ENCODE measurements around the gene CAPN8. TPM values are rescaled to one million over a fixed set of nuclear protein-coding genes. Genes with fewer than 3 reads are reported as not detected.

Gene CAPN8
- total RNA-seq, 1 experiment from 2014 or later, result 0.28 TPM

DNA sequence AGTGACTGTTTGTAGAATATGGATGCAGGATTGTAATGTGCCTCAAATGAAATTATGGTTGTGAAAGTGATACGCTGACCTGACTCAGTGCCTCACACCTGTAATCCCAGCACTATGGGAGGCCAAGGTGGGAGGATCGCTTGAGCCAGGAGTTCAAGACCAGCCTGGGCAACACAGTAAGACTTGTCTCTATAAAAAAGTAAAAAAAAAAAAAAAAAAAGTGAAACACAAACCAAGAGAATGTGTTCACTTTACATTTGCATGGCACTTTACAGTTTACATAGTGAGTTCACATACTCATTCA lies 48.9 kb upstream of the CAPN8 start (continued):
- TF ChIP-seq, protein P1, sequence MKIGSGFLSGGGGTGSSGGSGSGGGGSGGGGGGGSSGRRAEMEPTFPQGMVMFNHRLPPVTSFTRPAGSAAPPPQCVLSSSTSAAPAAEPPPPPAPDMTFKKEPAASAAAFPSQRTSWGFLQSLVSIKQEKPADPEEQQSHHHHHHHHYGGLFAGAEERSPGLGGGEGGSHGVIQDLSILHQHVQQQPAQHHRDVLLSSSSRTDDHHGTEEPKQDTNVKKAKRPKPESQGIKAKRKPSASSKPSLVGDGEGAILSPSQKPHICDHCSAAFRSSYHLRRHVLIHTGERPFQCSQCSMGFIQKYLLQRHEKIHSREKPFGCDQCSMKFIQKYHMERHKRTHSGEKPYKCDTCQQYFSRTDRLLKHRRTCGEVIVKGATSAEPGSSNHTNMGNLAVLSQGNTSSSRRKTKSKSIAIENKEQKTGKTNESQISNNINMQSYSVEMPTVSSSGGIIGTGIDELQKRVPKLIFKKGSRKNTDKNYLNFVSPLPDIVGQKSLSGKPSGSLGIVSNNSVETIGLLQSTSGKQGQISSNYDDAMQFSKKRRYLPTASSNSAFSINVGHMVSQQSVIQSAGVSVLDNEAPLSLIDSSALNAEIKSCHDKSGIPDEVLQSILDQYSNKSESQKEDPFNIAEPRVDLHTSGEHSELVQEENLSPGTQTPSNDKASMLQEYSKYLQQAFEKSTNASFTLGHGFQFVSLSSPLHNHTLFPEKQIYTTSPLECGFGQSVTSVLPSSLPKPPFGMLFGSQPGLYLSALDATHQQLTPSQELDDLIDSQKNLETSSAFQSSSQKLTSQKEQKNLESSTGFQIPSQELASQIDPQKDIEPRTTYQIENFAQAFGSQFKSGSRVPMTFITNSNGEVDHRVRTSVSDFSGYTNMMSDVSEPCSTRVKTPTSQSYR (CRISPR knock-in tag; IDR thresholded peaks at IDR 0.05), result no peak
- TF ChIP-seq ATF3 (CRISPR knock-in tag; conservative IDR thresholded peaks at IDR 0.05) (no peak), NFE2L1 (CRISPR knock-in tag; IDR thresholded peaks at IDR 0.05) (no peak)
- TF ChIP-seq, protein P2, sequence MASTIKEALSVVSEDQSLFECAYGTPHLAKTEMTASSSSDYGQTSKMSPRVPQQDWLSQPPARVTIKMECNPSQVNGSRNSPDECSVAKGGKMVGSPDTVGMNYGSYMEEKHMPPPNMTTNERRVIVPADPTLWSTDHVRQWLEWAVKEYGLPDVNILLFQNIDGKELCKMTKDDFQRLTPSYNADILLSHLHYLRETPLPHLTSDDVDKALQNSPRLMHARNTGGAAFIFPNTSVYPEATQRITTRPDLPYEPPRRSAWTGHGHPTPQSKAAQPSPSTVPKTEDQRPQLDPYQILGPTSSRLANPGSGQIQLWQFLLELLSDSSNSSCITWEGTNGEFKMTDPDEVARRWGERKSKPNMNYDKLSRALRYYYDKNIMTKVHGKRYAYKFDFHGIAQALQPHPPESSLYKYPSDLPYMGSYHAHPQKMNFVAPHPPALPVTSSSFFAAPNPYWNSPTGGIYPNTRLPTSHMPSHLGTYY (CRISPR knock-in tag; IDR thresholded peaks at IDR 0.05), result no peak

DNA sequence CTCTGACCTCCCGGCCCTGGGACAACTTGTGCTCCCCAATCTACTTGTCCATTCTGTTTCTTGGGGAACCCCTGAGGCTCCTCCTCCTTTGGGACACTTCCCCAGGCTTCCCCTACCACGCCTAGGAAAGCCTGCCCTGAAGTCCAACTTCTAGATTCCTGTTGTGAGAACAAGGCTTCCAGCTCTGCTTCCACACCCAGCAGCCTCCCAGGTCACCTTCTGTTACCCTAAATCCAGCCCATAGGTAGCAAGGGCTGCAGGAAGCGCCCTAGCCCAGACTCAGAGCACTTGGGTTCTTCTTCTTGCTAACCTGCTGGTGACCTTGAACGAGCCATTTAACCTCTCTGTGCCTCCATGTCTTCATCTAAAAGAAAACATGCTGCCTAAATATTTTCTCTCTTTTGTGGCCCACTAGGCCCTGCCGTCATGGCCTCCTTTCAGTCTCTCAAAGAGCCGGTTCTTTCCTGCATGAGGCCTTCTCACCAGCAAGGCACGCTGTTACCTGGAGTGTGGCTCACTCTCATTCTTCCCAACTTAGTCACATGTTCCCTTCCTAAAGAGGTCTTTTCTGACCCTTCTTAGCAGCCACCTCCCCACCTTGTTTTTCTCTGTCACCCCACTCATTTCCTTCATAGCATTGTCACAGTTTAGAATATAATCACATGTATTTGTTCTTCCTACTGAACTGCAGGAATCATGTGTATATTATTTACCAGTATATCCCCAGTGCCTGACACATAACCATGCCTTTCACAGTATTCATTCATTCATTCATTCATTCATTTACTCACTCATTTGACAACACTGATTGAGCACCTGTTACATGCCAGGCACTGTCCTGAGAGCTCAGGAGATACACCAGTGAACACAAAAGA lies 48.3 kb upstream of the CAPN8 start:
- Mint-ChIP-seq H3K36me3 (no peaks in the 10 kb centered on the region), H3K4me3 (peak overlapping the region; percentile 75), H3K4me1 (peaks cover 43% of the 10 kb centered on the region), H3K27ac (no peak overlapping the region), H3K9me3 (no peaks in the 10 kb centered on the region), H3K27me3 (ENCODE audit: low read depth) (peaks cover 79% of the 10 kb centered on the region)
- CTCF ChIA-PET, result interaction anchor here (0.7 to 3.0 kb wide), 9 partner anchors 15 to 58 kb away, joined by 3 to 34 read pairs (median 4); no protein-coding TSS in a partner anchor
- no peak for DNase-seq (ENCODE audit: low spot score)
- POLR2A ChIA-PET, result interaction anchor here (1.4 kb wide), 1 partner anchor 35 kb away, joined by 3 read pairs; no protein-coding TSS in a partner anchor
- ATAC-seq, result no peak
- TF ChIP-seq, protein P1 (CRISPR knock-in tag; IDR thresholded peaks at IDR 0.05), result no peak
- TF ChIP-seq, protein P3, sequence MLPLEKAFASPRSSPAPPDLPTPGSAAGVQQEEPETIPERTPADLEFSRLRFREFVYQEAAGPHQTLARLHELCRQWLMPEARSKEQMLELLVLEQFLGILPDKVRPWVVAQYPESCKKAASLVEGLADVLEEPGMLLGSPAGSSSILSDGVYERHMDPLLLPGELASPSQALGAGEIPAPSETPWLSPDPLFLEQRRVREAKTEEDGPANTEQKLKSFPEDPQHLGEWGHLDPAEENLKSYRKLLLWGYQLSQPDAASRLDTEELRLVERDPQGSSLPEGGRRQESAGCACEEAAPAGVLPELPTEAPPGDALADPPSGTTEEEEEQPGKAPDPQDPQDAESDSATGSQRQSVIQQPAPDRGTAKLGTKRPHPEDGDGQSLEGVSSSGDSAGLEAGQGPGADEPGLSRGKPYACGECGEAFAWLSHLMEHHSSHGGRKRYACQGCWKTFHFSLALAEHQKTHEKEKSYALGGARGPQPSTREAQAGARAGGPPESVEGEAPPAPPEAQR (CRISPR knock-in tag; IDR thresholded peaks at IDR 0.05), result no peak
- TF ChIP-seq NFE2L1 (CRISPR knock-in tag; IDR thresholded peaks at IDR 0.05) (no peak), CBFB (CRISPR knock-in tag; IDR thresholded peaks at IDR 0.05; ENCODE audit: low read depth) (no peak), GABPB1 (CRISPR knock-in tag; IDR thresholded peaks at IDR 0.05) (no peak), ATF3 (CRISPR knock-in tag; conservative IDR thresholded peaks at IDR 0.05) (no peak), NR3C1 (CRISPR knock-in tag; conservative IDR thresholded peaks at IDR 0.05; ENCODE audit: low read depth) (no peak), IRF2 (CRISPR knock-in tag; IDR thresholded peaks at IDR 0.05; ENCODE audit: borderline replicate concordance, low read depth) (no peak), ZNF219 (CRISPR knock-in tag; IDR thresholded peaks at IDR 0.05; ENCODE audit: borderline replicate concordance) (no peak), ZNF263 (CRISPR knock-in tag; IDR thresholded peaks at IDR 0.05; ENCODE audit: low read depth) (no peak), ZNF138 (CRISPR knock-in tag; conservative IDR thresholded peaks at IDR 0.05) (no peak), FOXJ3 (CRISPR knock-in tag; IDR thresholded peaks at IDR 0.05; ENCODE audit: borderline replicate concordance) (no peak), NR1H2 (CRISPR knock-in tag; IDR thresholded peaks at IDR 0.05) (no peak), PREB (CRISPR knock-in tag; IDR thresholded peaks at IDR 0.05; ENCODE audit: borderline replicate concordance) (no peak)
- TF ChIP-seq, protein P4, sequence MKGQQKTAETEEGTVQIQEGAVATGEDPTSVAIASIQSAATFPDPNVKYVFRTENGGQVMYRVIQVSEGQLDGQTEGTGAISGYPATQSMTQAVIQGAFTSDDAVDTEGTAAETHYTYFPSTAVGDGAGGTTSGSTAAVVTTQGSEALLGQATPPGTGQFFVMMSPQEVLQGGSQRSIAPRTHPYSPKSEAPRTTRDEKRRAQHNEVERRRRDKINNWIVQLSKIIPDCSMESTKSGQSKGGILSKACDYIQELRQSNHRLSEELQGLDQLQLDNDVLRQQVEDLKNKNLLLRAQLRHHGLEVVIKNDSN (CRISPR knock-in tag; IDR thresholded peaks at IDR 0.05), result no peak
- TF ChIP-seq, protein P5, sequence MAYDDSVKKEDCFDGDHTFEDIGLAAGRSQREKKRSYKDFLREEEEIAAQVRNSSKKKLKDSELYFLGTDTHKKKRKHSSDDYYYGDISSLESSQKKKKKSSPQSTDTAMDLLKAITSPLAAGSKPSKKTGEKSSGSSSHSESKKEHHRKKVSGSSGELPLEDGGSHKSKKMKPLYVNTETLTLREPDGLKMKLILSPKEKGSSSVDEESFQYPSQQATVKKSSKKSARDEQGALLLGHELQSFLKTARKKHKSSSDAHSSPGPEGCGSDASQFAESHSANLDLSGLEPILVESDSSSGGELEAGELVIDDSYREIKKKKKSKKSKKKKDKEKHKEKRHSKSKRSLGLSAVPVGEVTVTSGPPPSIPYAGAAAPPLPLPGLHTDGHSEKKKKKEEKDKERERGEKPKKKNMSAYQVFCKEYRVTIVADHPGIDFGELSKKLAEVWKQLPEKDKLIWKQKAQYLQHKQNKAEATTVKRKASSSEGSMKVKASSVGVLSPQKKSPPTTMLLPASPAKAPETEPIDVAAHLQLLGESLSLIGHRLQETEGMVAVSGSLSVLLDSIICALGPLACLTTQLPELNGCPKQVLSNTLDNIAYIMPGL (CRISPR knock-in tag; IDR thresholded peaks at IDR 0.05), result no peak
- TF ChIP-seq, protein P6, sequence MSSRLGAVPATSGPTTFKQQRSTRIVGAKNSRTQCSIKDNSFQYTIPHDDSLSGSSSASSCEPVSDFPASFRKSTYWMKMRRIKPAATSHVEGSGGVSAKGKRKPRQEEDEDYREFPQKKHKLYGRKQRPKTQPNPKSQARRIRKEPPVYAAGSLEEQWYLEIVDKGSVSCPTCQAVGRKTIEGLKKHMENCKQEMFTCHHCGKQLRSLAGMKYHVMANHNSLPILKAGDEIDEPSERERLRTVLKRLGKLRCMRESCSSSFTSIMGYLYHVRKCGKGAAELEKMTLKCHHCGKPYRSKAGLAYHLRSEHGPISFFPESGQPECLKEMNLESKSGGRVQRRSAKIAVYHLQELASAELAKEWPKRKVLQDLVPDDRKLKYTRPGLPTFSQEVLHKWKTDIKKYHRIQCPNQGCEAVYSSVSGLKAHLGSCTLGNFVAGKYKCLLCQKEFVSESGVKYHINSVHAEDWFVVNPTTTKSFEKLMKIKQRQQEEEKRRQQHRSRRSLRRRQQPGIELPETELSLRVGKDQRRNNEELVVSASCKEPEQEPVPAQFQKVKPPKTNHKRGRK (CRISPR knock-in tag; IDR thresholded peaks at IDR 0.05; ENCODE audit: borderline replicate concordance), result no peak
